ENCODE measurements around the gene AKAP1. TPM values are rescaled to one million over a fixed set of nuclear protein-coding genes. Genes with fewer than 3 reads are reported as not detected.

The AKAP1 gene
- total RNA-seq, 2 donors from 2014 or later, result 11.6 to 18.5 TPM

GRCh38 chr17:57117798-57118197, 32.8 kb downstream of the AKAP1 start:
- Mint-ChIP-seq H3K4me1 (no peaks in the 10 kb centered on the region), H3K27ac (no peak overlapping the region), H3K4me3 (no peak overlapping the region), H3K9me3 (no peaks in the 10 kb centered on the region), H3K36me3 (ENCODE audit: low read depth) (peaks cover 32% of the 10 kb centered on the region), H3K27me3 (ENCODE audit: insufficient read depth) (no peaks in the 10 kb centered on the region)
- 94 to 100% methylated on average over 1 to 4 of the region's 4 CpGs for WGBS, 2 experiments (ENCODE audit: insufficient coverage in 1 of 2, insufficient read length in 1 of 2)
- Histone ChIP-seq H3K9me3 (ENCODE audit: control insufficient read depth, low read length) (no peaks in the 10 kb centered on the region), H3K27ac (ENCODE audit: low read depth, low read length) (no peak overlapping the region), H3K27me3 (ENCODE audit: control insufficient read depth, insufficient read depth, low read length, poor library complexity, severe bottlenecking) (no peaks in the 10 kb centered on the region), H3K4me1 (ENCODE audit: control insufficient read depth, insufficient read depth, low read length) (no peaks in the 10 kb centered on the region), H3K36me3 (ENCODE audit: control insufficient read depth, insufficient read depth, low read length) (peaks cover 24% of the 10 kb centered on the region), H3K4me3 (ENCODE audit: low read length) (no peak overlapping the region), H3K9ac (ENCODE audit: extremely low read depth, low read length, poor library complexity, severe bottlenecking) (no peak overlapping the region)
- no peak for DNase-seq
- TF ChIP-seq CTCF (conservative IDR thresholded peaks at IDR 0.05), result no peak

- Histone ChIP-seq H3K9me3 (ENCODE audit: control insufficient read depth, low read length) (no peaks in the 10 kb centered on the region), H3K36me3 (ENCODE audit: control insufficient read depth, insufficient read depth, low read length) (peaks cover 15% of the 10 kb centered on the region), H3K27me3 (ENCODE audit: control insufficient read depth, insufficient read depth, low read length, poor library complexity, severe bottlenecking) (no peaks in the 10 kb centered on the region), H3K4me3 (ENCODE audit: low read length) (no peak overlapping the region), H3K27ac (ENCODE audit: low read depth, low read length) (no peak overlapping the region), H3K9ac (ENCODE audit: extremely low read depth, low read length, poor library complexity, severe bottlenecking) (no peak overlapping the region), H3K4me1 (ENCODE audit: control insufficient read depth, insufficient read depth, low read length) (no peaks in the 10 kb centered on the region)
- Mint-ChIP-seq H3K9me3 (no peaks in the 10 kb centered on the region), H3K36me3 (ENCODE audit: low read depth) (peaks cover 23% of the 10 kb centered on the region), H3K27ac (no peak overlapping the region), H3K4me1 (no peaks in the 10 kb centered on the region), H3K4me3 (no peak overlapping the region), H3K27me3 (ENCODE audit: insufficient read depth) (no peaks in the 10 kb centered on the region)
- TF ChIP-seq CTCF (conservative IDR thresholded peaks at IDR 0.05), result no peak
- no peak for DNase-seq
Measured at GRCh38 chr17:57120814-57121213, 35.8 kb downstream of the AKAP1 start.

- Mint-ChIP-seq H3K4me1 (no peaks in the 10 kb centered on the region), H3K36me3 (ENCODE audit: low read depth) (peaks cover 18% of the 10 kb centered on the region), H3K27me3 (ENCODE audit: insufficient read depth) (no peaks in the 10 kb centered on the region), H3K9me3 (no peaks in the 10 kb centered on the region), H3K27ac (no peak overlapping the region), H3K4me3 (no peak overlapping the region)
- no peak overlapping the region for H3K4me3 ChIP-seq (ENCODE audit: low read length)
- H3K4me1 ChIP-seq (ENCODE audit: control insufficient read depth, insufficient read depth, low read length), result no peaks in the 10 kb centered on the region
- H3K36me3 ChIP-seq (ENCODE audit: control insufficient read depth, insufficient read depth, low read length), result peaks cover 15% of the 10 kb centered on the region
- no peak overlapping the region for H3K9ac ChIP-seq (ENCODE audit: extremely low read depth, low read length, poor library complexity, severe bottlenecking)
- WGBS, 2 experiments (ENCODE audit: insufficient coverage in 1 of 2, insufficient read length in 1 of 2), result 66 to 82% methylated on average over 6 to 12 of the region's 12 CpGs
- no peaks in the 10 kb centered on the region for H3K27me3 ChIP-seq (ENCODE audit: control insufficient read depth, insufficient read depth, low read length, poor library complexity, severe bottlenecking)
- peak; percentile 89 for DNase-seq
- H3K9me3 ChIP-seq (ENCODE audit: control insufficient read depth, low read length), result no peaks in the 10 kb centered on the region
- H3K27ac ChIP-seq (ENCODE audit: low read depth, low read length), result no peak overlapping the region
- TF ChIP-seq CTCF (conservative IDR thresholded peaks at IDR 0.05), result peak; percentile 80
Measured at GRCh38 chr17:57121308-57122042, 36.4 kb downstream of the AKAP1 start.

All from endodermal cell (in vitro differentiated cells).